ENCODE data around the gene SFSWAP. TPM values are rescaled to one million over a fixed set of nuclear protein-coding genes. Genes with fewer than 3 reads are reported as not detected.

Gene SFSWAP
- total RNA-seq, 2 donors from 2014 or later, result 31.6 to 45.8 TPM

- no peaks in the 10 kb centered on the region for H3K27me3 ChIP-seq
- DNase-seq (no peak), ATAC-seq (no peak)
- H3K9me3 ChIP-seq, result no peaks in the 10 kb centered on the region
- no peaks in the 10 kb centered on the region for H3K4me1 ChIP-seq
- intact Hi-C loops (cut with DNase I), result no loop called here
- no peaks in the 10 kb centered on the region for H3K36me3 ChIP-seq (replicated peaks in 1 of 2; ENCODE audit: insufficient read depth in 1 of 2, low read depth in 2 of 2)
- no peak overlapping the region for H3K4me3 ChIP-seq
- 58 to 65% methylated on average over 9 to 10 of the region's 11 CpGs for WGBS, 2 donors
- TF ChIP-seq CTCF (IDR thresholded peaks at IDR 0.05), result no peak
- no peak for TF ChIP-seq POLR2A (IDR thresholded peaks at IDR 0.05)
- no peak overlapping the region for H3K27ac ChIP-seq
Observed at GRCh38 chr12:131694116-131694838, 16.6 kb upstream of the SFSWAP start.

- WGBS, 2 donors, result 70 to 80% methylated on average over 13 to 16 of the region's 16 CpGs
- no peak for ATAC-seq
- TF ChIP-seq POLR2A (IDR thresholded peaks at IDR 0.05), result no peak
- TF ChIP-seq CTCF (IDR thresholded peaks at IDR 0.05), result no peak
- intact Hi-C loops (cut with DNase I), result no loop called here
- Histone ChIP-seq H3K27ac (no peak overlapping the region), H3K36me3 (replicated peaks in 1 of 2; ENCODE audit: insufficient read depth in 1 of 2, low read depth in 2 of 2) (no peaks in the 10 kb centered on the region), H3K9me3 (no peaks in the 10 kb centered on the region), H3K4me1 (no peaks in the 10 kb centered on the region), H3K4me3 (no peak overlapping the region), H3K27me3 (no peaks in the 10 kb centered on the region)
- DNase-seq, result no peak
Observed at GRCh38 chr12:131695968-131696367, 14.9 kb upstream of the SFSWAP start.

GRCh38 chr12:131698286-131698685 is 12.6 kb upstream of the SFSWAP start:
- DNase-seq, result no peak
- Histone ChIP-seq H3K4me3 (no peak overlapping the region), H3K27me3 (no peaks in the 10 kb centered on the region), H3K4me1 (no peaks in the 10 kb centered on the region), H3K36me3 (replicated peaks in 1 of 2; ENCODE audit: insufficient read depth in 1 of 2, low read depth in 2 of 2) (no peaks in the 10 kb centered on the region), H3K9me3 (no peaks in the 10 kb centered on the region), H3K27ac (no peak overlapping the region)
- WGBS, 2 donors, result 62 to 78% methylated on average over 6 to 12 of the region's 12 CpGs
- ATAC-seq, result no peak
- intact Hi-C loops (cut with DNase I), result no loop called here
- no peak for TF ChIP-seq CTCF (IDR thresholded peaks at IDR 0.05)
- no peak for TF ChIP-seq POLR2A (IDR thresholded peaks at IDR 0.05)

- WGBS, 2 donors, result 17 to 26% methylated on average over 5 of the region's 5 CpGs
- Histone ChIP-seq H3K27ac (no peak overlapping the region), H3K9me3 (no peaks in the 10 kb centered on the region), H3K4me3 (no peak overlapping the region), H3K4me1 (no peaks in the 10 kb centered on the region), H3K27me3 (no peaks in the 10 kb centered on the region), H3K36me3 (replicated peaks in 1 of 2; ENCODE audit: insufficient read depth in 1 of 2, low read depth in 2 of 2) (no peaks in the 10 kb centered on the region)
- ATAC-seq (no peak), DNase-seq (no peak)
- intact Hi-C loops (cut with DNase I), result no loop called here
- no peak for TF ChIP-seq POLR2A (IDR thresholded peaks at IDR 0.05)
Observed at GRCh38 chr12:131699434-131699833, 11.5 kb upstream of the SFSWAP start.

- Histone ChIP-seq H3K9me3 (no peaks in the 10 kb centered on the region), H3K36me3 (replicated peaks in 1 of 2; ENCODE audit: insufficient read depth in 1 of 2, low read depth in 2 of 2) (no peaks in the 10 kb centered on the region), H3K4me3 (no peak overlapping the region), H3K27me3 (no peaks in the 10 kb centered on the region), H3K27ac (no peak overlapping the region), H3K4me1 (no peaks in the 10 kb centered on the region)
- DNase-seq, result no peak
- TF ChIP-seq CTCF (IDR thresholded peaks at IDR 0.05) (no peak), POLR2A (IDR thresholded peaks at IDR 0.05) (no peak)
- intact Hi-C loops (cut with DNase I), result no loop called here
- ATAC-seq, result no peak
- WGBS, 2 donors, result 58 to 74% methylated on average over 8 of the region's 8 CpGs
Observed at GRCh38 chr12:131700271-131700670, 10.6 kb upstream of the SFSWAP start.
